Neural cell (in vitro differentiated cells): Measurements from ENCODE around the gene TNP2. TPM values are rescaled to one million over a fixed set of nuclear protein-coding genes. Genes with fewer than 3 reads are reported as not detected.

Experiments
- H2AFZ ChIP-seq: fragments of 200-600, 300-800 bp; sonication (generic), shearing (Covaris generic); 2 replicates; pipeline ENCODE4 v1.6.0; 2014; ENCODE audit warnings: low read depth, mild to moderate bottlenecking, antibody characterized with exemption, low read length, moderate library complexity
- H3F3A ChIP-seq: fragments of 200-600 bp; shearing (Covaris generic); 2 replicates; pipeline ENCODE4 v1.6.1; 2016; ENCODE audit warnings: mild to moderate bottlenecking, moderate library complexity, mixed read lengths, antibody characterized with exemption, low read length; ENCODE audit not compliant: insufficient read depth, poor library complexity, severe bottlenecking
- H3K27ac ChIP-seq: fragments of 200-600, 300-800 bp; sonication (generic), shearing (Covaris generic); 2 replicates; pipeline ENCODE4 v1.5.1; 2014; ENCODE audit warnings: mild to moderate bottlenecking, low read length, moderate library complexity
- H3K27me3 ChIP-seq: fragments of 300-800, 200-600 bp; sonication (generic), shearing (Covaris generic); 2 replicates; pipeline ENCODE4 v1.6.0; 2014; ENCODE audit warnings: mild to moderate bottlenecking, low read depth, low read length, moderate library complexity; ENCODE audit not compliant: insufficient read depth
- H3K36me3 ChIP-seq: fragments of 300-800, 200-600 bp; sonication (generic), shearing (Covaris generic); 2 replicates; pipeline ENCODE4 v1.5.1; 2014; ENCODE audit warnings: mild to moderate bottlenecking, antibody characterized with exemption, low read length, moderate library complexity; ENCODE audit not compliant: insufficient read depth
- H3K4me2 ChIP-seq: fragments of 300-800, 200-600 bp; sonication (generic), shearing (Covaris generic); 2 replicates; pipeline ENCODE4 v1.6.0; 2014; ENCODE audit warnings: mild to moderate bottlenecking, low read length
- H3K4me3 ChIP-seq: fragments of 300-800, 200-600 bp; sonication (generic), shearing (Covaris generic); 2 replicates; pipeline ENCODE4 v1.5.1; 2014; ENCODE audit warnings: mild to moderate bottlenecking, low read length, moderate library complexity
- H3K79me2 ChIP-seq: fragments of 200-600 bp; shearing (Covaris generic); replicated peaks from 2 replicates; pipeline ENCODE4 v1.6.0; 2014; ENCODE audit warnings: mild to moderate bottlenecking, low read length, moderate library complexity; ENCODE audit not compliant: insufficient read depth
- H3K9ac ChIP-seq: fragments of 300-800, 200-600 bp; sonication (generic), shearing (Covaris generic); 2 replicates; pipeline ENCODE4 v1.6.1; 2016; ENCODE audit warnings: mild to moderate bottlenecking, low read length, mixed read lengths
- H3K9me2 ChIP-seq: fragments of 200-600 bp; shearing (Covaris generic); 2 replicates; pipeline ENCODE4 v1.6.1; 2016; ENCODE audit warnings: mild to moderate bottlenecking, low read length, mixed read lengths; ENCODE audit not compliant: insufficient read depth
- H3K9me3 ChIP-seq: fragments of 200-600, 300-800 bp; sonication (generic), shearing (Covaris generic); 2 replicates; pipeline ENCODE4 v1.6.1; 2016; ENCODE audit warnings: mild to moderate bottlenecking, mixed run types, low read length, moderate library complexity, mixed read lengths
- H4K20me1 ChIP-seq: fragments of 200-600 bp; shearing (Covaris generic); 2 replicates; pipeline ENCODE4 v1.6.1; 2016; ENCODE audit warnings: mild to moderate bottlenecking, mixed run types; ENCODE audit not compliant: insufficient read depth
- EP300 ChIP-seq: fragments of 450-650 bp; conservative IDR thresholded peaks from 2 replicates; pipeline ENCODE4 v1.6.1; 2014; ENCODE audit warnings: antibody characterized with exemption, mild to moderate bottlenecking, moderate library complexity; ENCODE audit not compliant: poor library complexity, severe bottlenecking
- EZH2 ChIP-seq: fragments of 200-600, 300-800 bp; shearing (Covaris generic), sonication (generic); IDR thresholded peaks from 2 replicates; pipeline ENCODE4 v1.6.1; 2014; ENCODE audit warnings: antibody characterized with exemption, low read length, borderline replicate concordance, mild to moderate bottlenecking; ENCODE audit not compliant: insufficient read depth, poor library complexity, severe bottlenecking
- MXI1 ChIP-seq: fragments of 450-650 bp; conservative IDR thresholded peaks from 2 replicates; pipeline ENCODE4 v1.6.1; 2014; ENCODE audit warnings: antibody characterized with exemption, mild to moderate bottlenecking; ENCODE audit not compliant: poor library complexity, severe bottlenecking
- POLR2AphosphoS5 ChIP-seq: IDR thresholded peaks from 2 replicates; pipeline ENCODE4 v1.6.1; 2012
- RAD21 ChIP-seq: fragments of 450-650 bp; conservative IDR thresholded peaks from 2 replicates; pipeline ENCODE4 v1.6.1; 2014; ENCODE audit warnings: antibody characterized with exemption, mild to moderate bottlenecking, moderate library complexity
- SMC3 ChIP-seq: fragments of 450-650 bp; conservative IDR thresholded peaks from 2 replicates; pipeline ENCODE4 v1.6.1; 2014; ENCODE audit warnings: antibody characterized with exemption, mild to moderate bottlenecking, moderate library complexity; ENCODE audit not compliant: poor library complexity
- TAF1 ChIP-seq: IDR thresholded peaks from 2 replicates; pipeline ENCODE4 v1.6.1; 2012; ENCODE audit warnings: low read depth
- polyA plus RNA-seq: library from polyadenylated mRNA; depleted of rRNA; stranded (reverse); fragments of >200 nt; gene quantifications from 2 replicates; pipeline ENCODE4 v1.2.3, GENCODE V29; 2014
- TF ChIP-seq, protein P1 (sequence below): fragments of 450-650 bp; IDR thresholded peaks from 2 replicates; pipeline ENCODE4 v1.5.1; 2014; ENCODE audit warnings: antibody characterized with exemption, mild to moderate bottlenecking, moderate library complexity; ENCODE audit not compliant: poor library complexity, severe bottlenecking
- TF ChIP-seq, protein P2 (sequence below): IDR thresholded peaks from 2 replicates; pipeline ENCODE4 v1.6.1; 2012; ENCODE audit warnings: borderline replicate concordance

TNP2 gene
- polyA plus RNA-seq, 1 donor from 2014 or later, result not detected

DNA sequence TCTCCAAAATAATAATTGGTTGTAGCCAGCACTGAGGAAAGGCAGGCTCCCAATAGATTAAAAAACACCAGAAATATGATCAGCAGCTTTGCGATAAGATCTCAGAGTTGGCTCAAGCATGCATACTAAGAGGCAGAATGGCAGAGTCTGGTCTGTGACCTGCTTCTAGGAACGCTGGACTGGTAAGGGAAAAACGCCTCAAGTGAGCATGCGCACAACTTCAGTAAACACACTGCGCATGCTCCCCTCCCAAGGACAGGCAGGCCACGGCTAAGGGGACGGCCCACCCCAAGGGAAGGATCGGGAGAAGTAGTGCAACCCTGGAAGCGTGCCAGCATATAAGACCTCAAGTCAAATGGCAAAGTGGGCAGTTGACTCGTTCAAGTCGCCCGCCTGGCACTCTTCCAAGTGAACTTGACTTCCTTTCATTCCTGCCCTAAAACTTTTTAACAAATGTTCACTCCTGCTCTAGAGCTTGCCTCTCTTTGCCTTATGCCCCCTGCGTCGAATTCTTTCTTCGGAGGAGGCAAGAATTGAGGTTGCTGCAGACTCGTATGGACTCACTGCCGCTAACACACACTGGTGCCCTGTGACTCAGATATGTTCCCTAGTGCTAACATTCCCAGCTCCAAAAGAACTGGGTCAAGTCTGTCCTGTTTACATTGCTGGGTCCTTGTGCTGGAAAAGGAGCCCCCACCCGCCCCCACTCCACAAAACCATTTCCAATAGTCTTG is 34.4 kb upstream of the TNP2 start:
- TF ChIP-seq, protein P1, sequence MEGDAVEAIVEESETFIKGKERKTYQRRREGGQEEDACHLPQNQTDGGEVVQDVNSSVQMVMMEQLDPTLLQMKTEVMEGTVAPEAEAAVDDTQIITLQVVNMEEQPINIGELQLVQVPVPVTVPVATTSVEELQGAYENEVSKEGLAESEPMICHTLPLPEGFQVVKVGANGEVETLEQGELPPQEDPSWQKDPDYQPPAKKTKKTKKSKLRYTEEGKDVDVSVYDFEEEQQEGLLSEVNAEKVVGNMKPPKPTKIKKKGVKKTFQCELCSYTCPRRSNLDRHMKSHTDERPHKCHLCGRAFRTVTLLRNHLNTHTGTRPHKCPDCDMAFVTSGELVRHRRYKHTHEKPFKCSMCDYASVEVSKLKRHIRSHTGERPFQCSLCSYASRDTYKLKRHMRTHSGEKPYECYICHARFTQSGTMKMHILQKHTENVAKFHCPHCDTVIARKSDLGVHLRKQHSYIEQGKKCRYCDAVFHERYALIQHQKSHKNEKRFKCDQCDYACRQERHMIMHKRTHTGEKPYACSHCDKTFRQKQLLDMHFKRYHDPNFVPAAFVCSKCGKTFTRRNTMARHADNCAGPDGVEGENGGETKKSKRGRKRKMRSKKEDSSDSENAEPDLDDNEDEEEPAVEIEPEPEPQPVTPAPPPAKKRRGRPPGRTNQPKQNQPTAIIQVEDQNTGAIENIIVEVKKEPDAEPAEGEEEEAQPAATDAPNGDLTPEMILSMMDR, result no peak
- TF ChIP-seq, protein P2, sequence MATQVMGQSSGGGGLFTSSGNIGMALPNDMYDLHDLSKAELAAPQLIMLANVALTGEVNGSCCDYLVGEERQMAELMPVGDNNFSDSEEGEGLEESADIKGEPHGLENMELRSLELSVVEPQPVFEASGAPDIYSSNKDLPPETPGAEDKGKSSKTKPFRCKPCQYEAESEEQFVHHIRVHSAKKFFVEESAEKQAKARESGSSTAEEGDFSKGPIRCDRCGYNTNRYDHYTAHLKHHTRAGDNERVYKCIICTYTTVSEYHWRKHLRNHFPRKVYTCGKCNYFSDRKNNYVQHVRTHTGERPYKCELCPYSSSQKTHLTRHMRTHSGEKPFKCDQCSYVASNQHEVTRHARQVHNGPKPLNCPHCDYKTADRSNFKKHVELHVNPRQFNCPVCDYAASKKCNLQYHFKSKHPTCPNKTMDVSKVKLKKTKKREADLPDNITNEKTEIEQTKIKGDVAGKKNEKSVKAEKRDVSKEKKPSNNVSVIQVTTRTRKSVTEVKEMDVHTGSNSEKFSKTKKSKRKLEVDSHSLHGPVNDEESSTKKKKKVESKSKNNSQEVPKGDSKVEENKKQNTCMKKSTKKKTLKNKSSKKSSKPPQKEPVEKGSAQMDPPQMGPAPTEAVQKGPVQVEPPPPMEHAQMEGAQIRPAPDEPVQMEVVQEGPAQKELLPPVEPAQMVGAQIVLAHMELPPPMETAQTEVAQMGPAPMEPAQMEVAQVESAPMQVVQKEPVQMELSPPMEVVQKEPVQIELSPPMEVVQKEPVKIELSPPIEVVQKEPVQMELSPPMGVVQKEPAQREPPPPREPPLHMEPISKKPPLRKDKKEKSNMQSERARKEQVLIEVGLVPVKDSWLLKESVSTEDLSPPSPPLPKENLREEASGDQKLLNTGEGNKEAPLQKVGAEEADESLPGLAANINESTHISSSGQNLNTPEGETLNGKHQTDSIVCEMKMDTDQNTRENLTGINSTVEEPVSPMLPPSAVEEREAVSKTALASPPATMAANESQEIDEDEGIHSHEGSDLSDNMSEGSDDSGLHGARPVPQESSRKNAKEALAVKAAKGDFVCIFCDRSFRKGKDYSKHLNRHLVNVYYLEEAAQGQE, result no peak
- TF ChIP-seq POLR2AphosphoS5 (no peak), SMC3 (no peak), MXI1 (no peak), TAF1 (no peak), EZH2 (no peak), RAD21 (no peak), EP300 (no peak)
- H3K4me3 ChIP-seq, result no peak overlapping the region
- H3K4me2 ChIP-seq, result no peak overlapping the region
- H3K9me3 ChIP-seq, result no peaks in the 10 kb centered on the region
- no peaks in the 10 kb centered on the region for H3F3A ChIP-seq
- no peaks in the 10 kb centered on the region for H3K79me2 ChIP-seq
- H3K9ac ChIP-seq, result no peak overlapping the region
- H3K27me3 ChIP-seq, result no peaks in the 10 kb centered on the region
- no peaks in the 10 kb centered on the region for H4K20me1 ChIP-seq
- no peak overlapping the region for H2AFZ ChIP-seq
- no peaks in the 10 kb centered on the region for H3K36me3 ChIP-seq
- no peak overlapping the region for H3K27ac ChIP-seq
- no peaks in the 10 kb centered on the region for H3K9me2 ChIP-seq

DNA sequence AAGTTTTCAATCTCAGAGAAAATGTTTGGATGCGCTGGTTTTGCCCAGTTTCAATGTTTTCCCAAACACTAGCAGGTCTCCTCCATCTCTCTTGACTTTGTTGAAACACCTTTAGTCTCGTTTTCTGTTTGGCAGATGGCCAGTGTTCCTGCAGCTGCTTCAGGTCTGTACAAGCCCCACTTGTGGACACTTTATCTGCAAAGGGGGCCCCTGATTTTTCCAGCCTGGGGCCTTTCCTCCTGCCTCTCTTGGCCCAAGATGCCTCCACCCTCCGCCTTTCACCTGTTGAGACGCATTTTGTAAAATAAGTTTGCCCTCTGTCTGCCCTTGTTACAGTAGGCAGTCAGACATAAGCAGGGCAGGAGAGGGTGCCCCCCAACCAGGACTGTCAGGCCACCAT is 33.9 kb upstream of the TNP2 start:
- H3K36me3 ChIP-seq, result no peaks in the 10 kb centered on the region
- no peaks in the 10 kb centered on the region for H3K27me3 ChIP-seq
- no peak for TF ChIP-seq MXI1
- no peak for TF ChIP-seq POLR2AphosphoS5
- no peak for TF ChIP-seq EZH2
- TF ChIP-seq, protein P2, result no peak
- no peak for TF ChIP-seq RAD21
- no peak for TF ChIP-seq TAF1
- TF ChIP-seq, protein P1, result no peak
- TF ChIP-seq EP300, result no peak
- TF ChIP-seq SMC3, result no peak
- H3K9me3 ChIP-seq, result no peaks in the 10 kb centered on the region
- H3K9me2 ChIP-seq, result no peaks in the 10 kb centered on the region
- no peak overlapping the region for H3K9ac ChIP-seq
- H3K4me2 ChIP-seq, result no peak overlapping the region
- no peaks in the 10 kb centered on the region for H4K20me1 ChIP-seq
- no peak overlapping the region for H3K4me3 ChIP-seq
- H3F3A ChIP-seq, result no peaks in the 10 kb centered on the region
- no peak overlapping the region for H3K27ac ChIP-seq
- H2AFZ ChIP-seq, result no peak overlapping the region
- H3K79me2 ChIP-seq, result no peaks in the 10 kb centered on the region
